BJ (cell line): ENCODE measurements around the gene OR11G2. TPM values are rescaled to one million over a fixed set of nuclear protein-coding genes. Genes with fewer than 3 reads are reported as not detected.
"Not testable (repeated sequence)": the region's sequence is repeated elsewhere in the genome, so short reads cannot be mapped to it uniquely, and the experiment has no call there.

Experiments
- CTCF ChIA-PET: fragments of 350-600 bp; formaldehyde crosslinking; extraction: SDS; loops from one replicate; lab custom pipeline; 2021; ENCODE audit warnings: antibody characterized with exemption, inconsistent platforms; lab: Yijun Ruan, JAX
- POLR2A ChIA-PET: fragments of 300-600 bp; sonication (Branson Sonifier 250); formaldehyde crosslinking; extraction: SDS; loops from one replicate; lab custom pipeline; 2021; ENCODE audit warnings: antibody characterized with exemption; lab: Charles Lee
- DNase-seq: peaks from one replicate; pipeline ENCODE4 v3.0.0-alpha.2; 2011; ENCODE audit warnings: low read depth
- H3K27me3 ChIP-seq: 2 replicates; pipeline ENCODE4 v1.6.0; 2011; ENCODE audit warnings: low read length; ENCODE audit not compliant: control insufficient read depth, insufficient read depth
- H3K36me3 ChIP-seq: 2 replicates; pipeline ENCODE4 v1.5.1; 2011; ENCODE audit warnings: low read length; ENCODE audit not compliant: control insufficient read depth, insufficient read depth
- H3K4me3 ChIP-seq: 2 replicates; pipeline ENCODE4 v1.5.1; 2011; ENCODE audit warnings: low read depth, mild to moderate bottlenecking, control low read depth, low read length
- polyA plus RNA-seq: library from polyadenylated mRNA; depleted of rRNA; stranded (reverse); fragments of >200 nt; gene quantifications from 2 replicates; pipeline ENCODE4 v1.2.3, GENCODE V29; 2011; rRNA removed
- small RNA-seq: library from RNA; depleted of rRNA; stranded (forward); fragments of <200 nt; gene quantifications from one replicate; pipeline ENCODE3, GENCODE V24; 2012; ENCODE audit warnings: low replicate concordance, low read depth; ENCODE audit not compliant: insufficient read length
- TF ChIP-seq, protein P1 (sequence below): IDR thresholded peaks from 2 replicates; pipeline ENCODE4 v1.5.1; 2011; ENCODE audit warnings: low read depth, mild to moderate bottlenecking, control low read depth, inconsistent platforms, low read length, moderate library complexity; ENCODE audit not compliant: insufficient read depth

Gene OR11G2
- polyA plus RNA-seq, 1 experiment, result not detected

DNA sequence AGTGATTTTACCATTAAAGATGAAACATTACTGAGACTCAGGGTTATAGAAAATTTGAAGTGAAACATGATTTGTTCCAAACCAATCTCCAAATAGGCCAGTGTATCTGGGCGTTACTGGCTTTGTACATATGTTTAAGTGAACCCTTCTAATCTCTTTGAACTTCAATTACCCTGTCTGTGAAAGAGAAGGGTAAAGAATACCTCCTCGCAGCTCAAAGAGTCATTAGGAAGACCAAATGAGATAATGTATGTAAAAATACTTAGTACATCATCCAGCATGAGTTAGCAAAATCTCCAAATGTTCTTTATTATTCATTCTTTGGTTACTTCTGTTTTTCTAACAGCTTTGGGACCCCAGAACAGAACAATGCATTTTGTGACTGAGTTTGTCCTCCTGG, 32.7 kb downstream of the OR11G2 start, which contains the start of gene OR11H6:
Gene OR11H6, plus strand, starts transcription at position 301 of the 400 bp plus-strand sequence. Its CDS starts 0 bp downstream, at position 301.
- H3K36me3 ChIP-seq, result no peaks in the 10 kb centered on the region
- TF ChIP-seq, protein P1, sequence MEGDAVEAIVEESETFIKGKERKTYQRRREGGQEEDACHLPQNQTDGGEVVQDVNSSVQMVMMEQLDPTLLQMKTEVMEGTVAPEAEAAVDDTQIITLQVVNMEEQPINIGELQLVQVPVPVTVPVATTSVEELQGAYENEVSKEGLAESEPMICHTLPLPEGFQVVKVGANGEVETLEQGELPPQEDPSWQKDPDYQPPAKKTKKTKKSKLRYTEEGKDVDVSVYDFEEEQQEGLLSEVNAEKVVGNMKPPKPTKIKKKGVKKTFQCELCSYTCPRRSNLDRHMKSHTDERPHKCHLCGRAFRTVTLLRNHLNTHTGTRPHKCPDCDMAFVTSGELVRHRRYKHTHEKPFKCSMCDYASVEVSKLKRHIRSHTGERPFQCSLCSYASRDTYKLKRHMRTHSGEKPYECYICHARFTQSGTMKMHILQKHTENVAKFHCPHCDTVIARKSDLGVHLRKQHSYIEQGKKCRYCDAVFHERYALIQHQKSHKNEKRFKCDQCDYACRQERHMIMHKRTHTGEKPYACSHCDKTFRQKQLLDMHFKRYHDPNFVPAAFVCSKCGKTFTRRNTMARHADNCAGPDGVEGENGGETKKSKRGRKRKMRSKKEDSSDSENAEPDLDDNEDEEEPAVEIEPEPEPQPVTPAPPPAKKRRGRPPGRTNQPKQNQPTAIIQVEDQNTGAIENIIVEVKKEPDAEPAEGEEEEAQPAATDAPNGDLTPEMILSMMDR, result no peak
- H3K4me3 ChIP-seq, result no peak within 1 kb of the TSS
- POLR2A ChIA-PET, result no interaction called here
- DNase-seq, result no peak
- CTCF ChIA-PET, result no interaction called here
- H3K27me3 ChIP-seq, result no peaks in the 10 kb centered on the region

DNA sequence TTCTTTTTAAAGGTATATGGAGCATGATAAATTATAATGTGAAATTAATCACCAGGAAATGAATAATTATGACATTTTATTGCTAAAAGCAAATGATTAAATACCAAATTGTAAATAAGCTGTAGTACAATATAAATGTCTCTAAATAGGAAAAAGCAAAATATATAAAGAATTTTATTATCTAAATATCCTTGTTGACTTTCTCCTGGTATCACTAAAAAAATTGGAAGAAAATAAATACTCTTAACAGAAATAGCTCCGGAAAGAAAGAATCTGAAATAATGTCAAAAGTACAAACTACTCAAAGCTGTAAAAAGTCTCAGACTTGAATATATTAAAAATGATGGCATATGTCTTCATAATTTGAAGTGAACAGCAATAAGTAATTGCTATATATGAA, 38.0 kb downstream of the OR11G2 start, which contains the start of gene OR11H7:
Gene OR11H7, plus strand, starts transcription at position 301 of the 400 bp plus-strand sequence.
- ChIA-PET POLR2A (no interaction called here), CTCF (no interaction called here)
- no peak within 1 kb of the TSS for H3K4me3 ChIP-seq
- H3K36me3 ChIP-seq, result no peaks in the 10 kb centered on the region
- no peak for DNase-seq
- no peaks in the 10 kb centered on the region for H3K27me3 ChIP-seq
- TF ChIP-seq, protein P1, result no peak

DNA sequence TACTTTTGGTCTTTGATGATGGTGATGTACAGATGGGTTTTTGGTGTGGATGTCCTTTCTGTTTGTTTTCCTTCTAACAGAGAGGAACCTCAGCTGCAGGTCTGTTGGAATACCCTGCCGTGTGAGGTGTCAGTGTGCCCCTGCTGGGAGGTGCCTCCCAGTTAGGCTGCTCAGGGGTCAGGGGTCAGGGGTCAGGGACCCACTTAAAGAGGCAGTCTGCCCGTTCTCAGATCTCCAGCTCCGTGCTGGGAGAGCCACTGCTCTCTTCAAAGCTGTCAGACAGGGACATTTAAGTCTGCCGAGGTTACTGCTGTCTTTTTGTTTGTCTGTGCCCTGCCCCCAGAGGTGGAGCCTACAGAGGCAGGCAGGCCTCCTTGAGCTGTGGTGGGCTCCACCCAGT, 44.7 kb downstream of the OR11G2 start:
- POLR2A ChIA-PET, DNase-seq, CTCF ChIA-PET, H3K36me3 ChIP-seq, H3K4me3 ChIP-seq, H3K27me3 ChIP-seq: not testable (repeated sequence)

DNA sequence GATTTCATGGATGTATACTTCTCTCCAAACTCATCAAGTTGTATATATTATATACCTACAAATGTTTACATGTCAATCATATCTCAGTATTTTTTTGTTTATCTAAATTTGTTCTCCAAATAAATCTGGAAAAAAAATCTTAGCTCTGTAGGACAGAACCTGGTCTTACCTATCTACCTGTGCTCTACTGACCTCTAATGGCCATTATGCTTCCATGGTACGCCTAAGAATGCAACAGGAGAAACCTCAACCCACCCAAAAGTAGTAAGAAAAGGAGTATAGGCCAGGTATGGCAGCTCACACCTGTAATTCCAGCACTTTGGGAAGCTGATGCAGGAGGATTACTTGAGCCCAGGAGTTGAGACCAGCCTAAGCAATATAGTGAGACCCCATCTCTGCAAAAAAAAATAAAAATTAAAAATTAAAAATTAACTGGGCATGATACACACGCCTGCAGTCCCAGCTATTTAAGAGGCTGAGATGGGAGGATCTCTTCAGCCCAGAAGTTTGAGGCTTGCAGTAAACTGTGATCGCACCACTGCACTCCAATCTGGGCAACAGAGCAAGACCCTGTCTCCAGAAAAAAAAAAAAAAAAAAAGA, 57.0 kb downstream of the OR11G2 start:
- Histone ChIP-seq H3K36me3 (no peaks in the 10 kb centered on the region), H3K4me3 (no peak overlapping the region), H3K27me3 (no peaks in the 10 kb centered on the region)
- ChIA-PET CTCF (no interaction called here), POLR2A (no interaction called here)
- DNase-seq, result no peak
- TF ChIP-seq, protein P1, result no peak

Small RNA genes within 50 kb of the gene (small RNA-seq; reads per million reads assigned to genes)
- not detected for gene GTF2IP22

Other genes with a start within 250 kb of the OR11G2 start
- not detected in 2 replicates for gene OR4K15, start 215.3 kb upstream of the OR11G2 start, polyA plus RNA-seq
- not detected in 2 replicates for gene OR4Q2, start 188.7 kb upstream of the OR11G2 start, polyA plus RNA-seq
- not detected in 2 replicates for gene OR4K14, start 171.6 kb upstream of the OR11G2 start, polyA plus RNA-seq
- gene OR4K13, start 154.9 kb upstream of the OR11G2 start, polyA plus RNA-seq, result not detected in 2 replicates
- not detected in 2 replicates for gene OR4L1, start 130.9 kb upstream of the OR11G2 start, polyA plus RNA-seq
- gene OR4K17, start 80.2 kb upstream of the OR11G2 start, polyA plus RNA-seq, result not detected in 2 replicates
- not detected in 2 replicates for gene OR4N5, start 52.1 kb upstream of the OR11G2 start, polyA plus RNA-seq
- gene OR11H6, start 32.8 kb downstream of the OR11G2 start, polyA plus RNA-seq, result not detected in 2 replicates
- gene OR11H7, start 38.1 kb downstream of the OR11G2 start, polyA plus RNA-seq, result not detected in 2 replicates
- not detected in 2 replicates for gene OR11H4, start 48.4 kb downstream of the OR11G2 start, polyA plus RNA-seq
- gene TTC5, start 115.1 kb downstream of the OR11G2 start, polyA plus RNA-seq, result 11.4 and 13.7 TPM in 2 replicates
- 41.0 and 69.8 TPM in 2 replicates for gene CCNB1IP1, start 142.4 kb downstream of the OR11G2 start, polyA plus RNA-seq
- 8.2 and 13.6 TPM in 2 replicates for gene PARP2, start 152.7 kb downstream of the OR11G2 start, polyA plus RNA-seq
- 12.2 and 12.7 TPM in 2 replicates for gene TEP1, start 222.6 kb downstream of the OR11G2 start, polyA plus RNA-seq
- 0.12 and 0.22 TPM in 2 replicates for gene KLHL33, start 245.3 kb downstream of the OR11G2 start, polyA plus RNA-seq